GM12872 (cell line): ENCODE data around the gene BBIP1.

ENCODE experiments used
- TF ChIP-seq, protein P1 (sequence below): IDR thresholded peaks from 3 replicates; pipeline ENCODE4 v1.5.1; 2011; ENCODE audit warnings: low read depth, mild to moderate bottlenecking, low read length, moderate library complexity; ENCODE audit not compliant: insufficient read depth

Gene BBIP1

DNA sequence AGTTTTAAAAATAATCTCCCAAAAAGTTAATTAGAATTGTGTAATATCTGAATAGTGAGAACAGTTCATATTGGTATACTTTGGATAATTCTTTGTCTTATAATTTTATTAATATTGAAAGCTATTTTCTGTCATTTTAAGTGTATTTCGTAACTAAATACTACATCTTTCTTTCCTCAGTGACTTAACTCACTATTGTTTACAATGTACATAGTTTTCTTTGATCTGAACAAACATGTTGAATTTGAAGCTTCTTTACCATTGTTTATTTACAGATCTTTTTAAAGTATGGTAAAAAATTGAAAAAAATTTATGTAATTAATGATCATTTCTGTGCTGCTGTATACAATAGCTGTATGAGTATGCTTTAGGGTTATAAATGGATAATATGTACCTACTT, 42.2 kb downstream of the BBIP1 start:
- TF ChIP-seq, protein P1, sequence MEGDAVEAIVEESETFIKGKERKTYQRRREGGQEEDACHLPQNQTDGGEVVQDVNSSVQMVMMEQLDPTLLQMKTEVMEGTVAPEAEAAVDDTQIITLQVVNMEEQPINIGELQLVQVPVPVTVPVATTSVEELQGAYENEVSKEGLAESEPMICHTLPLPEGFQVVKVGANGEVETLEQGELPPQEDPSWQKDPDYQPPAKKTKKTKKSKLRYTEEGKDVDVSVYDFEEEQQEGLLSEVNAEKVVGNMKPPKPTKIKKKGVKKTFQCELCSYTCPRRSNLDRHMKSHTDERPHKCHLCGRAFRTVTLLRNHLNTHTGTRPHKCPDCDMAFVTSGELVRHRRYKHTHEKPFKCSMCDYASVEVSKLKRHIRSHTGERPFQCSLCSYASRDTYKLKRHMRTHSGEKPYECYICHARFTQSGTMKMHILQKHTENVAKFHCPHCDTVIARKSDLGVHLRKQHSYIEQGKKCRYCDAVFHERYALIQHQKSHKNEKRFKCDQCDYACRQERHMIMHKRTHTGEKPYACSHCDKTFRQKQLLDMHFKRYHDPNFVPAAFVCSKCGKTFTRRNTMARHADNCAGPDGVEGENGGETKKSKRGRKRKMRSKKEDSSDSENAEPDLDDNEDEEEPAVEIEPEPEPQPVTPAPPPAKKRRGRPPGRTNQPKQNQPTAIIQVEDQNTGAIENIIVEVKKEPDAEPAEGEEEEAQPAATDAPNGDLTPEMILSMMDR, result no peak

DNA sequence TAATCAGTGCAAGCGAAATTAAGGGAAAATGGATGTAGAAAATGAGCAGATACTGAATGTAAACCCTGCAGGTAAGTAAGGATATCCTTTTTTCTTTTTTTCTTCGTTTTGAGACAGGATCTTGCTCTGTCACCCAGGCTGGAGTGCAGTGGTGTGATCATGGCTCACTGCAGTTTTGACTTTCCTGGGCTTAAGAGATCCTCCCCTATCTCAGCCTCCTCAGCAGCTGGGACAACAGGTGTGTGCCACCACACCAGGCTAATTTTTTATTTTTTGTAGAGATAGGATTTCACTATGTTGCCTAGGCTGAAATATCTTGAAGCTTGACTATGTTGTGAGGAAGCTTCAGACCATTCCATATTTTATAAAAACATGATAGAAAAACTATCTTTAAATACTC, 43.0 kb downstream of the BBIP1 start:
- TF ChIP-seq, protein P1, result no peak

DNA sequence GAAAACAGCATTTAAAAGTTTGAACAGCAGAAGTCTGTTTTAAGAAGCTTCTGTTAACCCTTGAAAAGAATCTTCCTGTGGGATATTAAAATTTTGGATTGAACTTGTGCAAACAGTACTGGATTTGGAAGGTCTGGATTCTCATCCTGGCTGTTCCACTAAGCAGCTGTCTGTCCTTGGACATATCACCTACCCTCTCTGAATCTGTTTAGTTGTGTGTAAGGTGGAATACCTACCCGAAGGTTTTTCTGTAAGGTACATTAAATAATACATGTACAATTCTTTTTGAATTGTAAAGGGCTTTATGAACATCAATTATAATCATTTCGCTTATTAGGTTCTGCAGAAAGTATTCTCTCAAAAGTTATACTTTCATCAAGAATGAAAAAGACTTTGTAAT, 45.0 kb downstream of the BBIP1 start:
- TF ChIP-seq, protein P1, result no peak

DNA sequence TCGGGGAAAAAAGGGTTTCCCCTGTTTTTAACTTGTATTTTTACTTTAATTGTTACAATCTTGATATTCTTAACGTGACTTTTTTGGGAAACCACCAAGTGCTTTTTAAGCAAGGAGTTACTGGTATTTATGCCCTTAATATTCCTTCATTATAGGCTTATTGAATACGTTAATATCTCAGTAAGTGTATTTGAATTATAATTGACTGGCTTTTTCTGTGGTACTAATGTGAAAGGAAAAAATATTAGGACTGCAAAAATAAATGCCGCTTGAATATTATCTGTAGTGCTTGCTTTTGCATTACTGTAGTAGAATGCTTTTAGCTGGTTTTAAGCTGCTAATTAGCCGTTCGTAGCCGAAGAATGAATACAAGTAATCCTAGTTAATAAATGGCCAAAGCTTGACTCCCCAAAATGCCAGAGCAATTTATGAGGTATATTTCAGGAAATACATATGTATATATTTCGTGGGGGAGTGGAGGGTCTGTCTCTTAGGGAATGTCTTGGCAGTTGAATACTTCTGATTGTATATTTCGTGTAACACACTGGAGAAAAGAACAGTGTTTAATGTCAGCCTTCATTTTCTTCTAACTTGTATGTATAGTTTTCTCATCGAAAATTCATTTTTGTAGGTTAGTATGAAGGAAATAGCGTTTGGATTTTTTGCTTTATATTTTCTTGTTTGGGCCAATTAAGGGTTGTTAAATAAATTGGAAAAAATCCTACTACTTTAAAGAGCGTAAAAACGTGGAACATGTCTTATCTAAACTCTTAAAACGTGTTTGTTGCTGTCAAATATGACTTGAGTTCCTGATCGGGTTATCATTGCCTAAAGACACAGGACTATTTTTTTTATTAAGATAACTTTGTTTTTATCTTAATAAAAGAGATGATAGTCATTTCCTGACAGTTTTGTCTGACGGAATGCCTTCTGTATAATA, 45.7 kb downstream of the BBIP1 start:
- TF ChIP-seq, protein P1, result no peak

DNA sequence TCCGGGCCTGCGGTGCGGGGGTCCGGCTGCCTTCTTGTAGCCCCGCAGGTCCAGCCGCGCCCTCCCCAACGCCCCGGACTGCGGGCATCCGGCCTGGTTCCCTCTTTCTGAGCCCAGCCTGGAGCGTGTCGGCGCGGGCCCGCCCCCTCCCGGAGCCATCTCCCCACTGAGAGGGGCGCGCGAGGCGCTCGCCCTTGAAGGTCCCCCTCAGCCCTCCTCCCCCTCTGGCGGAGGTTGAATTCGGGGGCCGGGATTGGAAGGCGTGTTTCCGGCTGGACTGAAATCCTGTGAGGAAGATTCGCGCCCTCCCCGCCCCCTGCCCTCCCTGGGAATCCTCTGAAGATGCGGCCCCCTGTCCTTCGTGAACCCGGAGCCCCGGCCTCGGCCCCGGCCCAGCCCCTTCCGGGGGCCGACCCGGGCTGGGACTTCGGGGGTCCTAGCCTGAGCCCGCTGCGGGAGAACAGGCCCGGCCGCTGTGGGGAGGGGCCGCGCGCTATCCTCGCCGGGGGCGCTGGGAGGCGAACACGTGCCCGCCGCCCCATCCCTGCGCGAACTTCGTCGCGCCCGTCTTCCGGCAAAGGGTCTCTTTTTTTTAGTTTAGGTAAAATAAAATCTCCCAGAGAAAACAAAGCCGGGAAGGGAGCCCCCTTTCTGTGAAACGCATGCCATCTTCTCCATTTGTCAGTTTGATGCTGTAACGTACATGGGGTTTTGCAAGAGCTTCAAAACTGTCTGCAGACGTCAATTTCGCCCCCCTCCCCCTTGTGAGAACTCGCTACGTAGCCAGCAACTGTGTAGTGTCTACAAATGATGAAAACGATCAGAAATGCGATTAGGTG, 46.6 kb downstream of the BBIP1 start:
- TF ChIP-seq, protein P1, result peak; percentile 18; the same call in 1 of the 3 replicates

DNA sequence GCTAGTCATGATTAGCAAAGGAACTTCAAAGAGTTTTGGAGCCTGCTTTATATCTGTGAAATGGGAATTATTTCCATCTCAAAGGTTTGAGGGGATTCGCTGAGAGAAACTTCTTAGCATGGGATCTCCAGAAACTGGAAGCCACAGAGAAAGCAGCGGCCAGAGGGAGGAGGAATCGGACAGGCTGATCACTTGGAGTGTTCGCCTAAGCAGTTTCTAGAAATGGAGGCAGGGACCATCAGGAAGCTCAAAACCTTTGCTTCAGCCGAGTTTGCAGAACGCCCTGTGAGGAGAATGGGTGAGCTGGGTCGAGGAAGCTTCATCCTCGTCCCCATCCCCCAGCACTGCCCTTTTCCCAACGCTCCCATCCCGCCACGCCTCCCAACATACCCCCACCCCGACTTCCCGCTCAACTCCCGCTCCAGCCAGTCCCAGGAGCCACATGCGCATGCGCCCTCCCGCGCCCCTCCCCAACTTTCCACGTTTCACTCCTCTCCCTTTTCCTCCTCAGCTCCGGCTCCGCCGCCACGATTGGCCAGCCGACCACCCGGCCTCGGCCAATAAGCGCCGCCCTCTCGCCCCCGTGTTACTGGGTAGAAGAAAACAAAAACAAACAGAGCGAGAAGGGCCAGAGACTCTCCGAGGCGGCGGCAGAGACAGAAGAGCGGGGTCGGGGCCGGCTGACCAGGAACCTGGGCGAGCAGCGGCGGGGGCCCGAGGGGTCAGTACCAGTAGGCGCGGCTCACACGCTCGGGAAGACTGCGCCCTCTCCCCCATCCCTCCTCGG, 47.5 kb downstream of the BBIP1 start, which contains the start of gene PDCD4:
TSS of gene PDCD4 (plus strand) at position 631 of the 787 bp plus-strand sequence. CDS start 4,100 bp downstream, outside the sequence.
- TF ChIP-seq, protein P1, result no peak
